Heart right ventricle (tissue), 16 donors: ENCODE data around the gene SND1. TPM values are rescaled to one million over a fixed set of nuclear protein-coding genes. Genes with fewer than 3 reads are reported as not detected.

Source experiments
- ATAC-seq, 8 donors: fragments of 200-7000 bp; cut with Tn5 transposase; one replicate each; pipeline ENCODE4 v1.9.1; 2020; ENCODE audit warnings: mild to moderate bottlenecking in 8 of 8, moderate library complexity in 8 of 8, moderate number of reproducible peaks in 1 of 8
- DNase-seq, 2 donors: peaks; one replicate each; pipeline ENCODE4 v3.0.0-alpha.2; 2020
- H3K27ac ChIP-seq, 10 donors: fragments of 200-600 bp; sonication (generic) in 2 of 10; one replicate each; pipeline versions ENCODE4 v1.5.0 to v1.8.0; 2020 to 2022; ENCODE audit warnings: mild to moderate bottlenecking in 3 of 10
- H3K27me3 ChIP-seq, 7 donors: fragments of 200-600 bp; one replicate each; pipeline ENCODE4 v1.8.0; 2021 to 2022; ENCODE audit warnings: mild to moderate bottlenecking in 2 of 7
- H3K36me3 ChIP-seq, 9 donors: fragments of 200-600 bp; sonication (generic) in 1 of 9; one replicate each; pipeline versions ENCODE4 v1.5.0 to v1.8.0; 2020 to 2022; ENCODE audit warnings: mild to moderate bottlenecking in 2 of 9
- H3K4me1 ChIP-seq, 9 donors: fragments of 200-600 bp; sonication (generic) in 1 of 9; one replicate each; pipeline versions ENCODE4 v1.5.0 to v1.8.0; 2020 to 2022; ENCODE audit warnings: mild to moderate bottlenecking in 4 of 9
- H3K4me3 ChIP-seq, 10 donors: fragments of 200-600 bp; sonication (generic) in 2 of 10; one replicate each; pipeline versions ENCODE4 v1.5.0 to v1.8.0; 2020 to 2022; ENCODE audit warnings: mild to moderate bottlenecking in 7 of 10, moderate library complexity in 2 of 10
- H3K9me3 ChIP-seq, 11 donors: fragments of 200-600 bp in 10 of 11; sonication (generic) in 2 of 11; one replicate each; pipeline versions ENCODE4 v1.5.0 to v1.8.0; 2013 to 2022; ENCODE audit warnings: mild to moderate bottlenecking in 2 of 11, control low read depth in 1 of 11, moderate library complexity in 1 of 11
- CTCF ChIP-seq, 9 donors: fragments of 200-600 bp; sonication (generic) in 2 of 9; IDR thresholded peaks; one replicate each; pipeline versions ENCODE4 v1.5.0 to v1.8.0; 2021 to 2022; ENCODE audit warnings: antibody characterized with exemption in 9 of 9, mild to moderate bottlenecking in 5 of 9, moderate library complexity in 1 of 9
- WGBS, 2 donors: extraction: QIAGEN DNeasy Blood & Tissue Kit; methylation state at CpG; one replicate each; pipeline ENCODE4 v1.1.7; 2013; ENCODE audit warnings: inconsistent platforms in 1 of 2; 5-methylcytosine and 5-hydroxymethylcytosine counted together
- intact Hi-C, 10 donors: fragments of 100-400 bp; cut with DNase I; formaldehyde crosslinking; loops; one replicate each; pipeline versions ENCODE4 v1.11.1 to v1.14.2; 2022
- polyA plus RNA-seq, 2 donors: library from polyadenylated mRNA; stranded (reverse); fragments of 200-250 nt; gene quantifications; one replicate each; pipeline ENCODE4 v1.2.3, GENCODE V29; 2013
- total RNA-seq, 10 donors: library from RNA; stranded (reverse); fragmentation: NEBNext Ultra II Directional in 3 of 10; extraction: Animal tissue kit (Norgen Biotek cat#: 25700) in 3 of 10; gene quantifications; one replicate each; pipeline versions ENCODE4 v1.2.1 to v1.2.4, GENCODE V29; 2021 to 2023
- donor health status: Arrhythmogenic right ventricular cardiomyopathy.
- donor health status: ischemic (EF 13 %, LVEDD 7.1; RV severe dilation, severe dysfunction).
- donor health status: healthy with polysubstance abuse.
- donor health status: DM: no; HTN: yes; CAD: no.
- donor health status: DM: no; HTN: no; CAD: no.
- donor health status: ischemic (EF 25% LVEDD 6.9; RV normal size, moderate dysfunction).
- donor health status: ischemic (EF 25% LVEDD 5.7; RV mildly dilated, moderate dysfunction).
- donor health status: healthy.
- donor health status: DM: yes; HTN: yes; CAD: no.
- donor health status: Ischemic cardiomyopathy.
- donor health status: ischemic (EF 35%, LVEDD 5.7; RV mildly dilated, moderate dysfunction).
- donor health status: nonischemic (EF 11% LVEDD 7.7; RV severe dilation, severe dysfunction).
- donor health status: DM: yes; HTN: yes; CAD: no.
- donor health status: PGD.
- donor health status: ischemic (EF 29% LVEDD 5.4; RV normal size, mild dysfunction).
- donor health status: nonischemic (EF 23%, LVEDD 6.1; RV moderate dilation, normal function).

SND1 gene
- total and polyA plus RNA-seq, 12 donors: 39.9 to 107 (median 80.8) TPM

- peaks cover 0 to 43% (median 7%) of the 10 kb centered on the region in 9 donors for H3K4me1 ChIP-seq
- intact Hi-C loops: no loop called here
- DNase-seq (no peak), ATAC-seq (no peak)
- H3K4me3 ChIP-seq: no peak overlapping the region
- 64% methylated on average over 19 of the region's 19 CpGs for WGBS, 2 donors
- no peaks in the 10 kb centered on the region for H3K36me3 ChIP-seq
- no peak overlapping the region for H3K27ac ChIP-seq
- peaks cover 0 to 11% (median 0%) of the 10 kb centered on the region in 7 donors for H3K27me3 ChIP-seq
- TF ChIP-seq CTCF (IDR thresholded peaks at IDR 0.05): no peak
- no peaks in the 10 kb centered on the region for H3K9me3 ChIP-seq
Measured at GRCh38 chr7:128112018-128112780, 460.2 kb downstream of the SND1 start.

- H3K27me3 ChIP-seq: peaks cover 0 to 11% (median 0%) of the 10 kb centered on the region in 7 donors
- no peak overlapping the region for H3K4me3 ChIP-seq
- no peak for TF ChIP-seq CTCF (IDR thresholded peaks at IDR 0.05)
- 30 to 36% methylated on average over 4 of the region's 4 CpGs for WGBS, 2 donors
- no peak overlapping the region for H3K27ac ChIP-seq
- no peaks in the 10 kb centered on the region for H3K36me3 ChIP-seq
- intact Hi-C loops: no loop called here
- DNase-seq (no peak), ATAC-seq (peak in 3 of 8 donors; percentile 24 to 49 (median 29))
- peaks cover 0 to 43% (median 7%) of the 10 kb centered on the region in 9 donors for H3K4me1 ChIP-seq
- H3K9me3 ChIP-seq: no peaks in the 10 kb centered on the region
Measured at GRCh38 chr7:128112781-128113221, 460.8 kb downstream of the SND1 start.

DNA sequence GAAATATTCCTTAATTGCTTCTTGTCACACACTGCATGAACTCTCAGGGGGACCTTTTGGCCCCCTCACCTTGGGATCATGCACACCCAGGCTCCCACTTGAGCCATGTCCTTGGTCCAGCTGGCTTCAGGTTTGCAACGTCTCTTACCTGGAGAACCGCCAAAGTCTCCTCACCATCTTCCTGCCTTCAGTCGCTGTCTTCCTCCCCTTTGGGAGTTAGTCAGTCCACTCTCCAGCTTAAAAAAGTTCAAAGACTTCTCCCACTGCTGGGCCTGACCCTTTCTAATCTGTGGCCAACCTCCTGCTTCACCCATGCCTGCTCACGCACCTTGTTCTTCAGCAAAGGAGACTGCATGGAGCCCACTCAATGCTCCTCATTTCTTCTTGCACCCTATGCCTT is 461.8 kb downstream of the SND1 start:
- ATAC-seq: no peak
- TF ChIP-seq CTCF (IDR thresholded peaks at IDR 0.05): no peak
- intact Hi-C loops: no loop called here
- peaks cover 0 to 36% (median 7%) of the 10 kb centered on the region in 9 donors for H3K4me1 ChIP-seq
- no peaks in the 10 kb centered on the region for H3K36me3 ChIP-seq
- H3K9me3 ChIP-seq: no peaks in the 10 kb centered on the region
- peaks cover 0 to 8% (median 0%) of the 10 kb centered on the region in 7 donors for H3K27me3 ChIP-seq
- DNase-seq: no peak
- WGBS, 2 donors: 59 to 69% methylated on average over 4 of the region's 4 CpGs
- no peak overlapping the region for H3K4me3 ChIP-seq
- H3K27ac ChIP-seq: no peak overlapping the region

DNA sequence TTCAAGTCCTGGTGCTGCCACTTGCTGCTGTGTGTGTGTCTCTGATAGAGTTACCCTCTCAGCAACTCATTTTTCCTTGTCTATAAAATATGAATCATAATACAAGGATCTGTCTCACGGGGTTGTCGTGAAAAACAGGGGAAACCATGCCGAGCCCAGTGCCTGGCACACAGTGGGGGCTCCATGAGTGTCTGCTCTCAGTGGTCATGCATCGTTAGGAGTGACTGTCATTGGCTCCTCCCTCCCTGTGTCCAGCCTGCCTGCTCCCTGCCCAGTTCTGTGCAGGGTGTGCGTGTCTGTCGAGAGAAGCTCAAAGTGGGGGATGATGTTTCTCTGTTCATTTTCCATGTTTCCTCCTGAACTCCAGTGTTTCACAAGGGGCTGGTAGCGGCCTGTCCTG is 462.8 kb downstream of the SND1 start:
- Histone ChIP-seq H3K27ac (no peak overlapping the region), H3K27me3 (peaks cover 0 to 8% (median 0%) of the 10 kb centered on the region in 7 donors), H3K4me3 (no peak overlapping the region), H3K36me3 (no peaks in the 10 kb centered on the region), H3K4me1 (peaks cover 0 to 28% (median 7%) of the 10 kb centered on the region in 9 donors), H3K9me3 (no peaks in the 10 kb centered on the region)
- ATAC-seq (no peak), DNase-seq (no peak)
- 78 to 82% methylated on average over 7 of the region's 7 CpGs for whole genome bisulfite sequencing, 2 donors
- TF ChIP-seq CTCF (IDR thresholded peaks at IDR 0.05): no peak
- intact Hi-C loops: no loop called here
